GM19467 (cell line): ENCODE data around the gene MOB1A.
A peak's percentile ranks its signal among the peaks of the same experiment; 100 is the strongest.
"Not testable (repeated sequence)": the region's sequence is repeated elsewhere in the genome, so short reads cannot be mapped to it uniquely, and the experiment has no call there.

ENCODE experiments used
- ATAC-seq: cut with Tn5 transposase; IDR thresholded peaks from one replicate; pipeline ENCODE4 v1.9.1; 2021; ENCODE audit warnings: mild to moderate bottlenecking, moderate library complexity; ENCODE audit not compliant: unreplicated experiment

Gene MOB1A

DNA sequence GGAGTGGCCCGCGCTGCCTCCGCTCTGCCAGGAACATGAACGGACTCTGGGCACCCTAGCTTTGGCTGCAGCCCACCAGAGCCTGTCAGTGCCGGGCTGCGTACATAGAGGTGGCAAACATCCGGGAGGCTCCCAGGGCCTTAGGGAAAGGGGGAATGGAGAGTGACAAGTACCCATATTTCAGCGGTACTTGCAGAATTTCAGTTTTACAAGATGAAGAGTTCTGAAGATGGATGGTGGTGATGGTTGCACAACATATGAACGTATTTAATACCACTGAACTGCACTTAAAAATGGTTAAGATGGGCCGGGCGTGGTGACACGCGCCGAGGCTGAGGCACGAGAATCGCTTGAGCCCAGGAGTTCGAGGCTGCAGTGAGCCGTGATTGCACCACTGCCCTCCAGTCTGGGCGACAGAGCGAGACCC, 20.6 kb upstream of the MOB1A start:
- ATAC-seq = no peak

DNA sequence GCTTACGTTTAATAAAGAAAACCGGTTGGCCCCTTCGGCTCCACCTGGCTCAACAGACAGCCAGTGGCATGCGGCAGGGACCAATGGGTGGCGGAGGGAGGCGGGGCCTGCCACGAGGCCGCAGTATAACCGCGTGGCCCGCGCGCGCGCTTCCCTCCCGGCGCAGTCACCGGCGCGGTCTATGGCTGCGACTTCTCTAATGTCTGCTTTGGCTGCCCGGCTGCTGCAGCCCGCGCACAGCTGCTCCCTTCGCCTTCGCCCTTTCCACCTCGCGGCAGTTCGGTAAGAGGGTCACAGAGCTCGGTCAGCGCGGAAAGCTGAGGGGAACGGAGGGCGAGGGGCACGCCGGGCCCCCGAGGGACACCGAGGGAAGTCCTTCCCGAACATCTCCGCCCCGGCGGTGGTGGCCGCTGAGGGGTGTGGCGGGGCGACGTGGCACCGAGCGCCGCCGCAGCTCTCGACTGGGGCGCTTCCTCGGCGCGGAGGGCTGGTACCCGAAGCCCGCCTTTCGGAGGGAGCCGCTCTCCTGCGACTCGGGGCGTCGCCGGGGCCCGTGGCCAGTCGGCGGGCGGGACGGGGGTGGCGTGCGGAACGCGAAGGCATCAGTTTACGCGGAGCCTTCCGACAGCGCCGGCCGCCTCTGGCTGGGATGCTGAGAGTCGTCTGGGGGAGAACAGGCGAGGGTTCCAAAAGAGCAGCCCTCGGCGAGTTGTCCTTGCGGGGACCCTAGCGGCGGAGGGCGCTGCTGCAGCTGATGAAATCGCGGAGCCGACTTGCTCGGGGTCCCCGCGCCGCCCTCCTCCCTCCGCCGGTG, 20.0 kb upstream of the MOB1A start, which contains the start of gene MTHFD2:
MTHFD2 (plus strand) TSS at position 155 of the 814 bp plus-strand sequence; CDS start at position 182, 27 bp downstream.
- peak; percentile 88 for ATAC-seq

GRCh38 chr2:74198023-74198460, 19.4 kb upstream of the MOB1A start:
- no peak for ATAC-seq

GRCh38 chr2:74197049-74197448, 18.4 kb upstream of the MOB1A start:
- no peak for ATAC-seq

GRCh38 chr2:74194799-74195198, 16.1 kb upstream of the MOB1A start:
- ATAC-seq = no peak

DNA sequence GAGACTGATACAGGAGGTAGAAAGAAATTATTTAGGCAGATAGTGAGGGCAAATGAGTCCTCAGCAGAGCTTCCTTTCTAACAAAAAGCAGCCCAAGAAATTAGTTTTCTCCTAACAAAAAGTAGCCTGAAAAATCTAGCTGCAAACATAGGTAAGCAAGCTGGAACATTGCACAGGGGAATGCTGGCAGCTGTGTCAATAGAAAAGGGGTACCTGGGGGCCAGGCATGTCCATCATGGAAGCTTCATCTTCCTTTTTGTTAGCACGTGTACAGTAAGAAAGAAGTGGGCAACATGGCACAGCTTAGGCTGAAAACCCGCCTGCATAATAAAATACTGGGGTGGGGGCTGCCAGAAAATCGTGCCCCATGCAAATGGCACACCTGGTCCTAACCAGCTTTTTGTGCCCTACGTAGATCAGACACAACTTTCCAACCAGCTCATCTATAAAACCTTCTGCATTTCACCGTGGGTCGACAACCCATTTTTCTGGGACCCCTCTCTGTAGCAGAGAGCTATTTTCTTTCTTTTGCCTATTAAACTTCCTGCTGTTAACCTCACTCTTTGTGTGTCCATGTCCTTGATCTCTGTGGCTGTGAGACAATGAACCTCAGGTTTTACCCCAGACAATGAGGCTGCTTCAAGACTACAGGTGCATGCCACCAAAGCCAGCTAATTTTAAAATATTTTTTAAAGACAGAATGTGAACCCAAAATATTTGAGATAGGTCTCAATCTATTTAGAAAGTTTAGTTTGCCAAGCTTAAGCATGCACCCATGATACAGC, 13.1 kb upstream of the MOB1A start:
- ATAC-seq = no peak

DNA sequence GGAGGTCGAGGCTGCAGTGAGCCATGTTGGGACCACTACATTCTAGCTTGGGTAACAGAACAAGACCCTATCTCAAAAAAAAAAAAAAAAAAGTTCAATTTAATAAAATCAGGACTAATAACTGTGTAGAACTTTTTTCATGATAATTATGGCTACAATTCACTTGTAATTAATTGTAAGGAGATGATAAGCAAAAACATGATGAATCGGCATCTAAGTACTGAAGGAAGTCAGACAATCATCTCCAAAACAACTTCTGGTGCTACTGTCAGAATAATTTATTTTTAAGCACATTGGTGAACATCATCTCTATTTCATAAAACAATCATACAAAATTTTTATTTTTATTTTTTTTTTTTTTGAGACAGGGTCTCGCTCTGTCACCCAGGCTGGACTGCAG, 10.0 kb upstream of the MOB1A start:
- ATAC-seq = no peak

DNA sequence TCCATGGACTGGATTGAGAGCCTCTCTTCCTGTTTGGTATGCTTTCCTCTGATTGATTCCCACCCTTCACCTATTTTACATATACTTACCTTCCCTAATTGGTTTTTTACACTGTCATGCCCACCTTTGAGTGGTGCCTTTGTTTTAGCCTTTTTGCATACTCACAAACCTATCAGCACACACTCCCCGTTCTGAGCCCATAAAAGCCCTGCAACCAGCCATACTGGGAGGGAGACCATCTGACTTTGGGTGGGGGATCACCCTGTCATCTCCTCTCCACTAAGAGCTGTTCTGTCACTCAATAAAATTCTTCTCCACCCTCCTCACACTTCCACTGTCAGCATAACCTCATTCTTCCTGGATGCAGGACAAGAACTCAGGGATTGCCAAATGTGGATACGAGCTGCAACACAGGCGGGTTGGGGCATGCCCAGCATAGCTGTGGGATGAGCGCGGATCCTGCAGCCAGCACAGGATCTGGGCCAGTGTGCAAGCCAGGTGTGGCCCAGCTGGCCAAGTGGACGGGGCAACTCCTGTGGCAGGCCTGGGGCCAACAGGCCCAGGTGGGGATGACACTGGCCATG, 9.4 kb upstream of the MOB1A start:
- no peak for ATAC-seq

- ATAC-seq = not testable (repeated sequence)
Measured at GRCh38 chr2:74186706-74187105, 8.0 kb upstream of the MOB1A start.

DNA sequence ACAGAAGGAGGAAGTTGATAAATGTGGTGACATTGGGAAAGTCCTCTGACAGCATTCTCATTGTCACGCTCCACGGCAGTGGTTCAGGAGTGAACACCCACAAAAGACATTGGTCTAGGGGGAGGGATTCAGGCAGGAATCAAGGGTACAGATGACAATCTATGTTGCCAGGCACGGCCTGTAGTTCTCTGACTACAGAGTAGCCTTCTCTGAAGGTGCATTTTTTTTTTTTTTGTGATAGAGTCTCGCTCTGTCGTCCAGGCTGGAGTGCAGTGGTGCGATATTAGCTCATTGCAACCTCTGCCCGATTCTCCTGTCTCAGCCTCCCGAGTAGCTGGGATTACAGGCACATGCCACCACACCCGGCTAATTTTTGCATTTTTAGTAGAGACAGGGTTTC, 7.4 kb upstream of the MOB1A start:
- peak; percentile 53 for ATAC-seq

GRCh38 chr2:74183878-74184277, 5.2 kb upstream of the MOB1A start:
- no peak for ATAC-seq

GRCh38 chr2:74181739-74182138, 3.1 kb upstream of the MOB1A start:
- ATAC-seq = no peak

DNA sequence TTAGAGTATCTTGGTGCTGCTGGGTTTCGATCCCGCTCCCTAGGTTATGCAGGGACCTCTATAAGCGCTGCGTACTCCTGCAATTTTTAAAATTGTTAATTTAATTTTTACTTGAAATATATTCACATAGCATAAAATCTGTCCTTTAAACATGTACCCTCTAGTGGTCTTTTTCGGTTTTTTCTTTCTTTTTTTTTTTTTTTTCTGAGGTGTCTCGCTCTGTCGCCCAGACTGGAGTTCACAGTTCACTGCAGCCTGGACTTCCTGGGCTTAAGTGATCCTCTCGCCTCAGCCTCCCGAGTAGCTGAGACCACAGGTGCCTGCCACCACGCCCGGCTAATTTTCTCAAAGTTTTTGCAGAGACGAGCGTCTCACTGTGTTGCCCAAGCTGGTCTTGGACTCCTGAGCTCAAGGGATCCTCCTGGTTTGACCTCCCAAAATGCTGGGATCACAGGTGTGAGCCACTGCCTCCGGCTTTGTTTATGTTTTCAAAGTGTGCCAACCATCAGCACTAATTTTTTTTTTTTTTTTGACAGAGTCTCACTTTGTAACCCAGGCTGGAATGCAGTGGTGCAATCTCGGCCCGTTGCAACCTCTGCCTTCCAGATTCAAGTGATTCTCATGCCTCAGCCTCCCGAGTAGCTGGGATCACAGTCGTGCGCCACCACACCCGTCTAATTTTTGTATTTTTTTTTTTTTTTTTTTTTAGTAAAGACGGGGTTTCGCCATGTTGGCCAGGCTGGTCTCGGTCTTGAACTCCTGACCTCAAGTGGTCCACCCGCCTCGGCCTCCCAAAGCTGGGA, 585 bp upstream of the MOB1A start:
- ATAC-seq = peak; percentile 8

DNA sequence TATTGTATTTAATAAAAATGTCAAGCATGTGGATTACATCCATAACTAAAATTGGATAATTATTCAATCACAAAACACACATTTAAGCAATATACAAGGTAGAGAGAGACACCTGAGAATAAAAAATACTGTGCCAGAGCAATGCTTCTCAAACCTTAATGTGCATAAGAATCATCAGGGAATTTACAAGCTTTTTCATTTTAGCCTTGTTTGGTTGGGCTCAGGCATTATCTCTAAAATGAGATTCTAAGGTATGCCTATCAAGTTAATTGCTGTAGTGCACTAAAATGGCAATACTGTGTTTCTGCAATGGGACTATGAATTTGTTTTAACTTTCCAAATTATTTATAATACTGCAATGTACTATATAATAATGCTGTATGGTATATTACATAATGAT, 983 bp downstream of the MOB1A start:
- ATAC-seq = no peak

GRCh38 chr2:74174909-74175308, 3.8 kb downstream of the MOB1A start:
- ATAC-seq = no peak

DNA sequence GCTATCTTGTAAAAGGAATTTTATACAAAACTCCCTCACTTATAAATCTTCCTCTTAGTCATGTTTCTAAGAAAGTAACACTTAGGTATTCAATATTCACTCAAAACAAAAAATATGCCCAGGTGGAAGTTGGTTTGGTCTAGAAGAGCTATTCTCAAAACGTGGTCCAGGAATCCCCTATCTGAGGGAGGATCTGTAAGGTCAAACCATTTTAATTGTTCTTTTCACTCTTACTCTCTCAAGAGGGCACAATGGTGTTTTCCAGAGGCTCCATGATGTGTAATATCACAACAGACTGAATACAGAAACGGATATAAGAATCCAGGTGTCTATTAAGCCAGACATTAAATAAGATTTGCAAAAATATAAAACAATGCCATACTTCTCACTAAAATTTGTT, 9.9 kb downstream of the MOB1A start:
- ATAC-seq = no peak

DNA sequence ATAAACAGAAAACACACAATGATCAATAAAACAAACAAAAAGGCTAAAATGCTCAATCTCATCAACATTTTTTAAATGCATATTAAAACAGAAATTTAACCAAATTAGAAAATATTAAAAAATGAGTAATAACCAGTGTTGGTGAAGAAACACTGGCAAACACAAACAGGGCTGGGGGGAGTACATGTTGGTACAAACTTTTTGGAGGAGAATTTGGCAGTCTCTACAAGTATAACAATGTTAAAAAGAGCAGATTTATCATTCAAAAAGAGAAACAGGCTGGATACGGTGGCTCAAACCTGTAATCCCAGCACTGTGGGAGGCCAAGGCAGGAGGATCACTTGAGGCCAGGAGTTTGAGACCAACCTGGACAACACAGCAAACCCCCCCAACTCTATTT, 13.9 kb downstream of the MOB1A start:
- no peak for ATAC-seq

- no peak for ATAC-seq
Measured at GRCh38 chr2:74162951-74163350, 15.7 kb downstream of the MOB1A start.

DNA sequence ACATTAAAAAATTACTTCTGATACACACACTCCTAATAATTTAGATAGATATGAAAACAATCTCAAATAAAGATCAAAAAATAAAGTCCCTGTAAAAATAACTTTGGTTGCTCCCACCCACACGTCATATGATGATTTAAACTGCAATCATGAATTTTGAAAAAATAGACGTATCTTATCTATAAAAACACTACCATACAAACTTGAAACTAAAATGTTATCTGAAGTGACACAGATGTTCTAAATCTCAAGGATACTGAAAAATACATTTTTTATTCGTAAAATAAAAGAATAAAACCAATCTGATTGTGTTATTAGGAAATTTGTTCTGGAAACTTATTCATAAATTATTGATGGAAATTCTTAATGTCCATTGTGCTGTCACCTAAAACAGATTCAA, 22.8 kb downstream of the MOB1A start:
- no peak for ATAC-seq

GRCh38 chr2:74152954-74153353, 25.7 kb downstream of the MOB1A start:
- ATAC-seq = no peak
